NCI-H82 treated with DMSO at 0.1 percent for 48 hours (cell line): Measurements from ENCODE around the gene MGMT.

ENCODE experiments used
- DNase-seq: peaks from one replicate; lab custom pipeline; 2025; ENCODE audit not compliant: unreplicated experiment; lab: John Stamatoyannopoulos, UW

Gene MGMT

DNA sequence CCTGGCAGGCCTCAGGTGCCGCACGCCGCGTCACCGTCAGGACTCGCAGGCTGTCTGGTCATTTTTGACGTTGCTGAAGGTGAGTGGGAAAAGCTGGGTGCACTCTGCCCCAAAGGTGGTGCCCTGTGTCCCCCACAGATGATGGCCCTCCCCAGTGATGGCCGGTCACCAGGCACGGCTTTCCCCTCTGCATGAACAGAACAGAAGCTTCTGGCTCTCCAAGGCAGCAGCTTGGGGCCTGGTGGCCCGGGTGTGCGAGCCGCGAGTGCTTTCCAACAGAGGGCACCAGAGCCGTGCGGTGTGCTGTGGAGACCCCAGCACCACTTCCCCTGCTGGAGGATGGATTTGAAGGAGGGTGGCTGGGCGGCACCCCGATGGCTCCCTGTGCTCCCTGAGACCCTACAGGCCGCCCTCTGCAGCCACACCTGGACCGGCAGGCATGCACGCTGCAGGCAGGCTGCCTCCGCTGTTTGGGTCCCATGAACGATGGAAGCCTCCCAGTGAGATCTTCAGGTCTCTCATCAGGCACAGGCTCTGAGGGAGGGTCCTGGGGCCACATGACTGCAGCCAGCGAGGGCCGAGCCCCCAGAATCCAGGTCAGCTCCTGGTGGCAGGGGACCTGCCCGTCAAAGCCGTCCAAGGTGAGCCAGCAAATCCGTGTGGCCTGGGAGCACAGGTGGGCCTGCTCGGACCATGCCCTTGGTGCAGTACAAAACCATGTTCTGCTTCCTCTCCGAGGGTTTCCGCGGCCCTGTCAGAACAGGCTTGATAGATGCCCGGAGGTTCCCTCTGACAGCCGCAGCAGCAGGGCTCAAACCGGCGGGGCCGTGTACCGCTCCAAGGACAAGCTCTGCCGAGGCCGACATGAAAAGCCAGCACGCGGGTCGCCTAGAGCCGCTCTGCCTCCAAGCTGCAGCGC lies 301.7 kb downstream of the MGMT start:
- DNase-seq, result no peak

DNA sequence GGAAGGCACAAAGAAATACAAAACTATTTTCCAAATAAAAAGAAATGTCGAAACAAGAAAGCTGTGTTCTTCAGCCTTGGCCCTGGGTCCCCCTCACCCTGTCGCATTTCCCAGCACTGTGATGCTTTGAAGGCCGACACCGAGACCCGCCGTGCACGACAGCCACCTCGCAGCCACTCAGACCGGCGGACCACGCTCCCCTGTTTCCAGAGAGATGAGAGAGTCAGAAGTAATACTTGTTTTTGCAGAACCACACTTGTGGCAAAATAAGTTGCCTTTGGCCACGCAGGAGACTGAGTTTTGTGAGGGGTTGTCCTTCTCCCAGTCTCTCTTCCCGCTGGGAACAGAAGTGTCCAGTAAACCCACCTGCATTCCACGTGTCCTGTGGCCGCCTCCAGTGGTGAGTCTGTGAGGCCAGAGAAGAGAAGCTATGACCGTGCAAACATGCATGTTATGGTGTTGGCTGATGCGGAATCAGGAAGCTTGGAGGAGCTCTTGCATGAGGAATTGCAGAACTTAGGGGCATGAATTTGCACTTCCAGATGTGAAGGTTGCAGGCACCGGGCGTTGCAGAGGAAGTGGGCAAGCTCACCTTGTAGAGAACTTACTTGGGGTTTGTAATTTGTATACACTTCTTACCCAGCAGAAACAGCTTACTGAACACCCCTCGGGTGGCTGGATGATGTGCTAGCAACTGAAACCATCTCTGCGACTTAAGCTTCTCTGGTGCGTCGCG lies 302.5 kb downstream of the MGMT start:
- no peak for DNase-seq

DNA sequence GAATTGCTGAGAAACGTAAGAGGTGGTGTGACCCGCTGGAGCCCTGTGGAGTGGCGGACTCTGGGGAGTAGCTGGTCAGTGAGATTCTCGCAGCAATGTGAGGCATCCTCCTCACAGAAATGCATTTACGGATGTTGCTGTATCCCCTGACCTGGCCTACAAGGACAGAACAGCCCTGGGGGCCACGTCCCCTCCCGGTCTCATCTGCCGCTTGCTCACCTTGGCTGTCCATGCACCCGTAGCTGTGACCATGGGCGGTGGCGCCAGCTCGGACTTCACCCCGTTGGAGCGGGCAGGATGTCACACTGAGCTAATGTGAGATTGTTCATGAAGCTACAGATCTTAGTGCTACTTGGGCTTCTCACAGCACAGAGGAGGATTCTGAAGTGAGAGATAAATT lies 303.2 kb downstream of the MGMT start:
- DNase-seq, result no peak

DNA sequence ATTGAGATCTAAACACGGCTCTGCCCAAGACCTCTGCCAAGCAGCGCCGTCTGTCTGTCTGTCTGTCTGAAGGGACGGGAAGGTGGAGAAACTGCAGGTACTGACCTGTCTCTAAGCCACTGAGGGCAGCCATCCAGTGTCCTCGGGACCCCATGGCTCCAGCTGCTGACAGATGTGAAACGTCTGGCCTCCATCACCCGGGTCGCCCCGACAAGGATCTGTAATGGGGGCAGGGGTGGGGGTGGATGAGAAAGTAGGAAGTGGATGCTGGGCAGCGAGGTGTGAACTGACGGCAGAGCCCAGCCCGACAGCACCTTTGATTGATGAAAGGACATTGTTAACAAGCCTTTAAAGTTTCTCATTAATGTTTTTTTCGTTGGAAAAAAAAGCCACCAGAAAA lies 304.0 kb downstream of the MGMT start:
- DNase-seq, result no peak

DNA sequence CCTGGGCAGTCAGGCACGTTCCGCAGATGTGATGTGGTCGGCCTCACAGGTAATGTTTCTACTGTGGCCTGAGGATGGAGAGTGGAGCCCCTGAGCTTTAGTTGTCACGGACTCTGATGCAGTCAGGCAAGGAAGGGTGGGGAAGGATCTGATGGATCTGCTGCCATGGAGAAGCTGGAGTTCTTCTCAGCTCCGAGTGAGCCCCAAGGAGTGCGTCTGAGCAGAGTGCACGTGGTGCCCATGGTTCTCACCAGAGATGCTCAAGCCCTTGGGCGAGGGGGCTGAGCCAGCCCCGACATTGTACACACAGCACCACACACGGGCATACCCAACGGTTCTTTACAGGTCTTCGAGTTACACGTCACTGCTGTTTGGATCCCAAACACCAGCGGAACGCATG lies 304.5 kb downstream of the MGMT start:
- no peak for DNase-seq

DNA sequence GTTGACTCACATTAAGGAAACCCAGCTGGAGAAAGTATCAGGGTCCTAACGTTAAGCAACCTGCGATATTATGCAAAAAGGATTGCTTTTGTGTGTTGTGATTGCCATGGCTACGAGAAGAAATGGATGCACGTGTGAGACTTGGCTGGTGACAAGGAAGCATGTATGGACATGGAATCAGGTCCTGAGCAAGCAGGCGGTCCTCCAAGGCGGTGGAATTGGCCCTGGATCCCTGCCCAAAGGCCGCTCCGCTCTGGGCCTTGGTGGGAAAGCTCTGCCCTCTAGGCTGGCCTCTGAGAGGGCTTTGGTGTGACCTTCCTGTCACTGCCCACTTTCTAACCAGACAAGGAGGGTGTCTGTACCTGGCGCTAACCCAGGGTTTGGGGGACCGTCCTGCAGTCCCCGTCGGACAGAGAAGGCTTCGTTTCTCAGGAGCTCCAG lies 305.0 kb downstream of the MGMT start:
- no peak for DNase-seq

DNA sequence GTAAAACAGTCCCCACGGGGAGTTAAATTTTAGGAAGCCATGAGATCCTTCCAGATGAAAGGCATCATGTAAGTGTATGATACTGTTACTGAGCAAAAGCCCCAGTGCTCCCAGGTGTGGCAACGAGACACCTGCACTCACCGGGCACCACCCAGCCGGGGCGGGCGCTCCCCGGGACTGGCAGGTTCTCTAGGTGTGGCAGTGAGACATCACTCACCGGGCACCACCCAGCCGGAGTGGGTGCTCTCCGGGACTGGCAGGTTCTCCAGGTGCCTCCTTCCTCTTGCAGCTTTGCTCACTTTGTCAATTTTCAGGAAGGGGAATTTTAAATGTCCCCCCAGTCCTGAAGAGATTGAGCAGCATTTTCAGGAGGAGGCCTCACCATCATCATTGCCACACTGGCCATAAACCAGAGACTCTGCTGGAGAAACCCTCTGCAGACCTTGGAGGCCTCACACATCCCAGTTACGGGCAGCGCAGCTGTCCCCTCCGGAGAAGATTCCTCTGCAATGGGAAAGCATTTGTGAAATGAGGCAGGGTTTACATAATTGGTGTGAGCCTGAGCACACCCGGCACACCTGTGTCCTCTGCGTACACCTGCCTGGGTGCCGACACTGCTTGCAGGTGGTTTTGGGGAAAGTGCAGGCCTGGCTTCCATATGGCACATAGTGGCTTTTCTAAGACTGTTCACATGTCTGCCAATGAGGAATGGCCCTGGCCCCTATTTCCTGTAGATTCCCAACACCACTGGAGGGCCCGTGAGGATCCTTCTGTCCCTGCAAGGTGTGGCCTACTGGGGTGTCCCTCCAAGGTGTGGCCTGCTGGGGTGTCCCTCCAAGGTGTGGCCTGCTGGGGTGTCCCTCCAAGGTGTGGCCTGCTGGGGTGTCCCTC lies 305.7 kb downstream of the MGMT start:
- DNase-seq, result no peak

DNA sequence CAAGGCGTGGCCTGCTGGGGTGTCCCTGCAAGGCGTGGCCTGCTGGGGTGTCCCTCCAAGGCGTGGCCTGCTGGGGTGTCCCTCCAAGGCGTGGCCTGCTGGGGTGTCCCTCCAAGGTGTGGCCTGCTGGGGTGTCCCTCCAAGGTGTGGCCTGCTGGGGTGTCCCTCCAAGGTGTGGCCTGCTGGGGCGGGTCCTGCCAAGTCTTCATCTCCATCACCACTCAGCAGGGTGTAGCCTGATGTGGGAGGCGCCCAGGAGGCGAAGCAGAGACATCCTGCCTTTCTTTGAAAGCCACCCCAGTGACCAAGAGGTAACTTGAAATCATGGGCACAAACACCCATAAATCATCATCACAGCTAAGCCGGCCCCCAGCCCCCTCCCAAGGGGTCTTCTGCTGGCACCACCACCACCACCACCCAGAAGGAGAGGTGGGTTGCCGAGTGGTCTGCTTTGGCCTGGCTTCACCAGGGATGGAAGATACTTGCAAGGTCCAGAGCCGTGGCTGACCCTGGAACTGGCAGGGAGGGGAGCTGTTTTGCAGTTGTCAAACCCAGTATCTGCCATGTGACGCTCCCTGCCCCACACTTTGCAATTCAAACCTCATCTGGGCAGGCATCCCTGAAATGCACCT lies 306.4 kb downstream of the MGMT start:
- no peak for DNase-seq

DNA sequence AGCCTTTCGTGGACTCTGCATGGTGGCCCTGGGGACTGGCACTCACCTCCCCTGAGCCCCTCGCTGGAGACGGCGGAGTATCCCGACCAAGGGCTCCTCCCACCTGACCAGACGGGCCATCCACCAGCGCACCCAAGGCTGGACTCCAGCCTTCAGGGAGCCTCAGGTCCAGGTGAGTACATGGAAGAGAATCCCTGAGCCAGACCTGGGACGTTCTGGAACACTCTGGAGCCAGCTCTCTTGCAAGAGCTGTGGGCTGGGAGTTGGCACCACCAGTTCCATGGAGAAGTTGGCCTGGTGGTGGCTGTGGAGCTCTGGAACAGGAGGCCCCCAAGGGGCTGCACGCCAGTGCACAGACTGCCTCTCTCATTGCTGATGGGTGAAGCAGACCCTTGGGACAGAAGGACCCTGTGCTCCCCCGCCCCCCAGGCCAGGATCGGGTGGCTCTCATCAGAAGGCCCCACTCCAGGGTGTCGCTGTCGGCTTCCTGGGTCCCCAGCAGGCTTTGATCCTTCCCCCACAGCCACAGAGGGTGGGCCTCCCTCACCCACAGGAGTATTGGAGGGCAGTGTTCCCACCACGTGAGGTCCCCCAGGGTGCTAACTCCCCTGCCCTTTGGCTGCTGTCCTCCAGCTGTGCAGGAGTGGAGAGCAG lies 307.2 kb downstream of the MGMT start:
- no peak for DNase-seq

DNA sequence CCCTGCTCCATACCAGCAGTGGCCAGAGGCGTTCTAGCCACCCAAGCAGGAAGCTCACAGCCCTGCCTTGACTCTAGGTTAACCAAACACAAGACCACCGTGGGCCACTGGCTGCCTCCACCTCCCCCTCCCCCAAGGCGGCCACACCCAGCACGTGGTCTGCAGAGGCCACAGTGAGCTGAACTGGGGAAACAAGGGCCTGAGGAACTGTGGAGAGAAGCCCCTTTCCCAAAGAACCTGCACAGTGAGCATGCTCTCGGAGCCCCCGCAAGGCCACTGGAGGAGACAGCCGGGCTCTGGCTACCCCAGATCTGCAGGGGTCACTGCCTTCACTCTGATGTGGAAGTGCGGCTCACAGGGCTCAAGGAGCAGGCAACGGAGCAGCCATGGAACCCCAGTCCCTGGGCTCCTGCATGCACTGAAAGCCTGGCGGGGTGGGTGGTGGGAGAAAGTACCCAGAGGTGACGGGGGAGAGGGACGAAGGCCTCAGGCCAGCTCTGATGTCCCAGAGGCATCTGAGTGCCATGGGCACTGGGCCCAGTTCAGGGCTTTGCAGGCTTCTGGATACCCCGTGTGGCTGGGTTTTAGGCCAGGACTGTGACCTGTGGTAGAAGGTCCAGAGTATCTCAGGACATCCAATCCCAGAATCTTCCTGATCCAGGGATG lies 307.8 kb downstream of the MGMT start:
- no peak for DNase-seq

DNA sequence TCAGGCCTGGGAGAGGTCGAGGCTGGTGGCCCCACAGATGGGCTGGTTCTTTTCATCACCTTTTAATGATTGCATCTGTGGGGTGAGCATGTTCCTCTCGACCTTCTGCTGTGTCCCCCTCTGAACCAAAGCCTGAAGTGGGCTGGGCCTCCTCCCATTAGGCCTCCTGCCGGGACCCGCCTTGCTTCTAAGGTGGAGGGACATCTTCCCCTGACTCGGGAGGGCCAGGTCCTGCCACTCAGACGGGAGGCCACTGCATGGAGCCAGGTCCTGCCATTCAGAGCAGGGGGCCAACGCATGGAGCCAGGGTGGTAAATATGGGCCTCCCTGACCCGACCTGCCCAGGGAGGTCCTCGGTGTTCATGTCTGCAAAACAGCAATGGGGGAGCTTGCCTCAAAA lies 308.6 kb downstream of the MGMT start:
- no peak for DNase-seq

DNA sequence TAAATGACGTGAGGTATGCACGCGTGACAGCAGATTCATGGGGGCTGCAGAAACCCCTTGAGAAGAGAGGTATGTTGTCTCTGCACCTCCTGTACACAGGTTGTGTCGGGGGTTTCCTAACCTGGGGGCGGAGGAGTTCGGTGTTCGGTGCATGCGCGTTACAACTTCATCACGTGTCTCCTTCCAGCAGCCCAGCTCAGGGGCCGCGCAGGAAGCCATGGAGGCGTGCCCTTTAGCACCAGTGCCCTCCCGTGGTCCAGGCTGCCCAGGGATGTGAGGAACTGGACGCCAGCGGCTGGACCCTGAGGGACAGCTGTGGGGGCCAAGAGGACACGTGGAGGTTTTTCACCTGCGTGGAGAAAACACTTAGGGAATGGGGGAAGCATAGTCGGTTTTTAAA lies 310.6 kb downstream of the MGMT start:
- DNase-seq, result no peak

DNA sequence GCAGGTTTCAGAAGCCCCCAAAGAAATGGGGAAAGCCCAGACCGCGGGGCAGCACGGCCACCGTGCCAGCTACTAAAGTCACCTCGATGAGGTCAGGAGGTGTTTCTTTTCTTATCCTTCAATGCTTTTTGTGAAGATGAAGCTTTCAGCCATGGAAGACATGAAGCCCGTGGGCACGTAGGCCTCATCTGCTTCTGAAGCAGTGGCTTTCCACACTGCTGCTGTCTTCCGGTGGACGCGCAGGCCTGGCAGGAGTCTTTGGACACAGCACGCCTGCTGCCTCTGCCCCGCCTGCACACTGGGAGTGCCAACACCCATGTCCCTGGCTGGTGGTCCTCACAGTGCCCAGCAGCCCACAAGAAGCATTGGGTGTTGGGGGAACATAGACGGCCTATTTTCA lies 311.5 kb downstream of the MGMT start:
- DNase-seq, result no peak

DNA sequence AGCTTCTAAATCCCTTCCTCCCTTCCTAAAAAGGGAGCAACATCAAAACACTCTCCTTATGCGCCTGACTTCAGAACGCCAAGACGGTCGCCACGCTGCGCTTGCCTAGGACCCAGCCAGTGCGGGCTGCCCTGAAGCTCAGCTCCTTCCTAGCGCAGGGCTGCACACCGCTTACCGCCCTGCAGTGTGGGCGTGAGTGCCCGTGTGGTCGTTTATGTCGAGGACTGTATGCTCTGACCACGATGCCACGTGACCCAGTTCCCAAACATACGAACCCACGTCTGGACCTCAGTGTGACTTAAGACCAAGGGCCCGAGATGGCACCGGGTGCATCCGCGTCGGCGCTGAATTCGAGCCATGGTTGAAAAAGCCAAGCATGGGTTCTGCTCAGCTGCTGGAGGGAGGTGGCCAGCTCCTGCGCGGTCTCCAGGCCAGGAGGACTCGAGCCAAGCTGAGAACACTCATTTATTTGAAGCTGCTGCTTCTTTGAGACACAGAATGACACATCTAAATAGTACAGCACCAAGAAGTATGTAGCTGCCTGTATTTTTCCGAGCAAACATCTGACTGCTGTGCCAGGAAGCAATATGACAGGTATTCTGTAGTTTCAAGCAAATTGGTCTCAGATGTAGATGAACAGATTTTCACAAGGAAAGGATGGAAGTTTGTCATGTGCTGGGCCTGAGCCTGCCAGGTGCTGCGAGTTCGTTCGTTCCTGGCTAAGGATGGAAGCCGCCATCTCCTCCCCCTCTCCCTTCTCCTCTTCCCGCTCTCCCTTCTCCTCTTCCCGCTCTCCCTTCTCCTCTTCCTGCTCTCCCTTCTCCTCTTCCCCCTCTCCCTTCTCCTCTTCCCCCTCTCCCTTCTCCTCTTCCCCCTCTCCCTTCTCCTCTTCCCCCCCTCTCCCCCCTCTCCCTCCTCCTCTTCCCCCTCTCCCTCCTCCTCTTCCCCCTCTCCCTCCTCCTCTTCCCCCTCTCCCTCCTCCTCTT lies 312.4 kb downstream of the MGMT start:
- no peak for DNase-seq

DNA sequence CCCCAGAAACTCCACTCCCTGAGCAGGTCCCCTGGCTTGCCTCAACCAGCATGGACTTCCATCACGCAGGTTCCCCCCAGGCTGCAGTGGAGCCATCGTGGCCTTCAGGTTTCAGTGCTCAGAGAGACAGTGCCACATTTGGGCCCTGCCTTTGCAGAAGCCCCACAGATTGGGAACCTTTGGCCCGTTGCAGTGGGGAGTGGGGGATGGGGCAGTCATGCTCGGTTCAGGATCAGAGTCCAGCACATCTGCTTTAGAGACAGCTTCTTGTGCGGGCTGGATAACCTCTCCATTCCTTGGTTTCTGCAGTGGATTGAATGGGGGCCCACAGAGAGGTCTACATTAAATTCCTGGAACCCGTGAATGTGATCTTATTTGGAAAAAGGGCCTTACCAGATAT lies 313.2 kb downstream of the MGMT start:
- no peak for DNase-seq

DNA sequence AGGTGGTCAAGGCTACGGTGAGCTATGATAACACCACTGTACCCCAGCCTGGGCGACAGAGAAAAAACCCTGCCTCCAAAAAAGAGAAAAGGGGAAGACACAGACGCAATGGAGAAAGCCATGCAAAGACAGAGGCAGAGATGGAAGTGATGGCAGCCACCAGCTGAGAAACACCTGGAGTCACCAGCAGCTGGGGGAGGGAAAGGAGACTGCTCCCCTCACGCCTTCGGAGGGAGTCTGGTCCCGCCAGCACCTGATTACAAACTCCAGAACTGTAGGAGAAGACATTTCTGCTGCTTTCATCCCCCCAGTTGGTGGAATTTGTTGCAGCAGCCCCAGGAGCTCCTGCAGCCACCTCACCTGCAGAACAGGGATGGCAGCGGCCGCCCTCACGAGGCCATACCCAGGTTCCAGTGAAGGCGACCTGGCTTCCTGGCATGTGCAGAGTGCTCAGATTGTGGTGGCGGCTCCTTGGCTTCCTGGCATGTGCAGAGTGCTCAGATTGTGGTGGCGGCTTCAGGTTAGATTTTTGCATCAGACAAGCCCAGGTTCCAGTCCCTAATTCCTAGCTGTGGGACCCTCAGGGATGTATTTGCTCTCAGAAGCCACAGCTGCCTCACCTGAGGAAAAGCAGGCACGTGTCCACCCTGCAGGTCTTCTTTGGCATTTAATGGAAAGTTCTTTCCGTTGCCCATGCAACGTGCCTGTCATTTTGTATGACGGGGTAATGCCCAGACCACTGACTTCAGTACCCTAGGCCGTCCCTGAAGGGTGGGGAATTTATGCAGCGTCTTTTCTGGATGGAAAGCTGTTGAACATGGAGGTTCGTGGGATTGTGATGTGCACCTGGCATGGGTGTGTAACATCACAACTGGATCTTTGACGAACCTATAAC lies 314.1 kb downstream of the MGMT start:
- DNase-seq, result no peak

DNA sequence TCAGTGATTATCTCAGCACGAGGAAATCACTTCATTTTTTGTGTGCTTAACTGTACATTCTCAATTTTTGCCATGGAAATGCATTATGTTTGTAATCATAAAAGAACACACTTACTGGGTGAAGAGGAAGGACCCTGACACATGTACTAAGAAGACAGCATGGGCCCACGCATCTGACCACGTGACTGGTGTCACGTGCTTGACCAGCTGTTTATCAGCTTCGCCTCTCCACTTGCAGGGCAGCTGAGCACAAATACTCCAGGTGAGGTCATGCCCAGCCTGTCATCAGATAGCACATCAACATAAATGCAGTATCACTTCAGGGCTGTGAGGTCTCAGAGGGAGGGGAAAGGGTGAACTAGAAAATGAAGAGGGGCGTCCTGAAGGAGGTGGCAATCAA lies 317.2 kb downstream of the MGMT start:
- DNase-seq, result no peak

DNA sequence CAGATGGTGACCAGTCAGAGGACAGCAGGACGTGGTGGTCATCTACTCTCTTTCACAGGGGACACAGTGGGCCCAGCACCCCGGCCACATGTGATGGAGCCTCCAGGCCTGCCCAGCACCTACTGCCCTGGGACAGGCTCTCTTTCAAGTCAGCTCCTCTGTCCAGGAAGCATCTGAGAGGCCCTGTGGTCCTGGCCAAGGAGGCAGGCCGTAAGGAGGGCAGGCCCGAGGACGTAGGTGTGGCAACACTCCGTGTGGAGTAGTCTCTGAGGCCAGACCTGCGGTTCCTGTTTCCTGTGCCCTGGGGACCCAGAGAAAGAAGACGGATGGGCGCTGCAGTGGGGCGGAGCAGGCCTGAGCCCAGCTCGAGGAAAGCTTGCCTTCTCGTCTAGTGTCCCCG lies 317.9 kb downstream of the MGMT start:
- no peak for DNase-seq
